ENCODE results near the gene TFE3.

TFE3 gene

GRCh38 chrX:49037883-49038475, 5.2 kb downstream of the TFE3 start:
- H3K27ac ChIP-seq (ENCODE audit: low read length): no peak overlapping the region
- H3K27me3 ChIP-seq (ENCODE audit: low read depth, low read length): no peaks in the 10 kb centered on the region
- peaks cover 5 to 30% of the 10 kb centered on the region in 2 donors for H3K4me1 ChIP-seq (ENCODE audit: control insufficient read depth in 1 of 2, insufficient read depth in 2 of 2, low read length in 2 of 2)
- no peaks in the 10 kb centered on the region for H3K9me3 ChIP-seq (ENCODE audit: control insufficient read depth in 1 of 2, low read length in 2 of 2)
- no peak overlapping the region for H3K4me3 ChIP-seq (ENCODE audit: low read depth in 1 of 2, low read length in 2 of 2)
- peaks cover 29 to 44% of the 10 kb centered on the region in 2 donors for H3K36me3 ChIP-seq (ENCODE audit: control insufficient read depth in 1 of 2, insufficient read depth in 2 of 2, low read length in 2 of 2)

GRCh38 chrX:49030283-49030682, 12.9 kb downstream of the TFE3 start:
- H3K36me3 ChIP-seq (ENCODE audit: control insufficient read depth in 1 of 2, insufficient read depth in 2 of 2, low read length in 2 of 2): peaks cover 25 to 32% of the 10 kb centered on the region in 2 donors

GRCh38 chrX:49029876-49030275, 13.3 kb downstream of the TFE3 start:
- peaks cover 25 to 32% of the 10 kb centered on the region in 2 donors for H3K36me3 ChIP-seq (ENCODE audit: control insufficient read depth in 1 of 2, insufficient read depth in 2 of 2, low read length in 2 of 2)
- H3K4me3 ChIP-seq (ENCODE audit: low read depth in 1 of 2, low read length in 2 of 2): no peak overlapping the region
- no peaks in the 10 kb centered on the region for H3K9me3 ChIP-seq (ENCODE audit: control insufficient read depth in 1 of 2, low read length in 2 of 2)
- H3K27me3 ChIP-seq (ENCODE audit: low read depth, low read length): no peaks in the 10 kb centered on the region
- peaks cover 0 to 15% of the 10 kb centered on the region in 2 donors for H3K4me1 ChIP-seq (ENCODE audit: control insufficient read depth in 1 of 2, insufficient read depth in 2 of 2, low read length in 2 of 2)
- H3K27ac ChIP-seq (ENCODE audit: low read length): no peak overlapping the region

More at GRCh38 chrX:49030283-49030682, 12.9 kb downstream of the TFE3 start:
- no peaks in the 10 kb centered on the region for H3K27me3 ChIP-seq (ENCODE audit: low read depth, low read length)
- peaks cover 0 to 15% of the 10 kb centered on the region in 2 donors for H3K4me1 ChIP-seq (ENCODE audit: control insufficient read depth in 1 of 2, insufficient read depth in 2 of 2, low read length in 2 of 2)
- no peaks in the 10 kb centered on the region for H3K9me3 ChIP-seq (ENCODE audit: control insufficient read depth in 1 of 2, low read length in 2 of 2)
- no peak overlapping the region for H3K27ac ChIP-seq (ENCODE audit: low read length)
- no peak overlapping the region for H3K4me3 ChIP-seq (ENCODE audit: low read depth in 1 of 2, low read length in 2 of 2)

DNA sequence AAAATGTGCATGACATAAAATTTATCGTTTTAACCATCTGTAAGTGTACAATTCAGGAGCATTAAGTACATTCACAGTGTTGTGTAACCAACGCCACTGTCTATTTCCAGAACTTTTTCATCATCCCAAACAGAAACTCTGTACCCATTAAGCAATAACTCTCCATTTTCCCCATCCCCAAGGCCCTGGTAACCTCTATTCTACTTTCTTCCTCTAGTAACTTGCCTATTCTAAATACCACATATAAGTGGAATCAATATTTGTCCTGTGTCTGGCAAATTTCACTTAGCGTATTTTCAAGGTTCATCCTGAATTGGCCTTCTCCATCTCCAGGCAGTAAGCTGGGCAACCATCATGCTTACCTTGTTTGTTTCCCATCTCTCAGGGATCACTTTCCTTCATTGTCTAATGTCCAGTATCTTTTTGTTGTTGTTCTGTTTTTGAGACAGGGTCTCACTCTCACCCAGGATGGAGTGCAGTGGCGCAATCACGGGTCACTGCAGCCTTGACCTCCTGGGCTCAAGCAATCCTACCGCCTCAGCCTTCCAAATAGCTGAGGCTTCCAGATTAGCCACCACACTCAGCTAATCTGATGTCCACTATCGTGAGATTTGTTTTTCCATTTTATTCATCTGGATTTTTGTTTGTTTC, 23.4 kb downstream of the TFE3 start:
- Histone ChIP-seq H3K36me3 (ENCODE audit: control insufficient read depth in 1 of 2, insufficient read depth in 2 of 2, low read length in 2 of 2) (peaks cover 0 to 4% of the 10 kb centered on the region in 2 donors), H3K27ac (ENCODE audit: low read length) (no peak overlapping the region), H3K4me1 (ENCODE audit: control insufficient read depth in 1 of 2, insufficient read depth in 2 of 2, low read length in 2 of 2) (no peaks in the 10 kb centered on the region), H3K9me3 (ENCODE audit: control insufficient read depth in 1 of 2, low read length in 2 of 2) (no peaks in the 10 kb centered on the region), H3K4me3 (ENCODE audit: low read depth in 1 of 2, low read length in 2 of 2) (no peak overlapping the region), H3K27me3 (ENCODE audit: low read depth, low read length) (no peaks in the 10 kb centered on the region)

DNA sequence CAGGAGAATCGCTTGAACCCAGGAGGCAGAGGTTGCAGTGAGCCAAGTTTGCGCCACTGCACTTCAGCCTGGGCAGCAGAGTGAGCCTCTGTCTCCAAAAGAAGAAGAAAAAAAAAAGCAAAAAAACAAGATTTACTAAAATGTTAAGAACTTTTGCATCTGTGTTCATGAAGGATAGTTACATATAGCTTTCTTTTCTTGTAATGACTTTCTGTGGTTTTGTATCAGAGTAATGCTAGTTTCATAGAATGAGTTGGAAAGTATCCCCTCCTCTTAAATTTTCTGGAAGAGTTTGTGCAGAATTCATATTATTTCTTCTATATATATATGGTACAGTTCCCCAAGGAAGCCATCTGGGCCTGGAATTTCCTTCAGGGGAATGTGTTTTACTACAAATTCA, 24.1 kb downstream of the TFE3 start:
- no peaks in the 10 kb centered on the region for H3K9me3 ChIP-seq (ENCODE audit: control insufficient read depth in 1 of 2, low read length in 2 of 2)
- H3K4me1 ChIP-seq (ENCODE audit: control insufficient read depth in 1 of 2, insufficient read depth in 2 of 2, low read length in 2 of 2): no peaks in the 10 kb centered on the region
- no peak overlapping the region for H3K4me3 ChIP-seq (ENCODE audit: low read depth in 1 of 2, low read length in 2 of 2)
- no peaks in the 10 kb centered on the region for H3K36me3 ChIP-seq (ENCODE audit: control insufficient read depth in 1 of 2, insufficient read depth in 2 of 2, low read length in 2 of 2)
- no peaks in the 10 kb centered on the region for H3K27me3 ChIP-seq (ENCODE audit: low read depth, low read length)
- no peak overlapping the region for H3K27ac ChIP-seq (ENCODE audit: low read length)

DNA sequence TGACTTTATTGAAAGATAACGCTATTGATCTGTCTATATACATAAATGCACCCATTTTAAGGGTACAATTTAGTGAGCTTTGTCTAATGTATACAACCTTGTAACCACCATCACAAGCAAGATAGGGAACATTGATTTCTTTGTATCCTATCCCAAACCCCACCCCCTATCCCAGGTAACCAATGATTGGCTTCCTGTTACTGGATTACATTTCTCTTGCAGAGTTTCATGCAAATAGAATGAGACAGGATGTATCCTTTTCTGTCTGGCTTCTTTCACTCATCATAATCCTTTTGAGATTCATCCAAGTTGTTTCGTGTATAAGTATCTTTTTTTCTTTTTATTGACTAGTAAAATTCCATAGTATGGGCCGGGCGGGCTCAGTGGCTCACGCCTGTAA, 39.5 kb downstream of the TFE3 start:
- H3K9me3 ChIP-seq (ENCODE audit: control insufficient read depth in 1 of 2, low read length in 2 of 2): no peaks in the 10 kb centered on the region
- peaks cover 7 to 9% of the 10 kb centered on the region in 2 donors for H3K4me1 ChIP-seq (ENCODE audit: control insufficient read depth in 1 of 2, insufficient read depth in 2 of 2, low read length in 2 of 2)
- no peak overlapping the region for H3K4me3 ChIP-seq (ENCODE audit: low read depth in 1 of 2, low read length in 2 of 2)
- no peaks in the 10 kb centered on the region for H3K27me3 ChIP-seq (ENCODE audit: low read depth, low read length)
- H3K36me3 ChIP-seq (ENCODE audit: control insufficient read depth in 1 of 2, insufficient read depth in 2 of 2, low read length in 2 of 2): peaks cover under 1% of the 10 kb centered on the region in 2 donors
- no peak overlapping the region for H3K27ac ChIP-seq (ENCODE audit: low read length)

- H3K9me3 ChIP-seq (ENCODE audit: control insufficient read depth in 1 of 2, low read length in 2 of 2): no peaks in the 10 kb centered on the region
- H3K27ac ChIP-seq (ENCODE audit: low read length): peak within 1 kb of the TSS; percentile 92
- H3K4me3 ChIP-seq (ENCODE audit: low read depth in 1 of 2, low read length in 2 of 2): peak within 1 kb of the TSS; percentile 79 to 83
- H3K36me3 ChIP-seq (ENCODE audit: control insufficient read depth in 1 of 2, insufficient read depth in 2 of 2, low read length in 2 of 2): peaks cover 4 to 11% of the 10 kb centered on the region in 2 donors
- no peaks in the 10 kb centered on the region for H3K27me3 ChIP-seq (ENCODE audit: low read depth, low read length)
- peaks cover 7 to 9% of the 10 kb centered on the region in 2 donors for H3K4me1 ChIP-seq (ENCODE audit: control insufficient read depth in 1 of 2, insufficient read depth in 2 of 2, low read length in 2 of 2)
Measured at GRCh38 chrX:49002091-49002935, 40.8 kb downstream of the TFE3 start, which contains the start of gene GRIPAP1. Gene GRIPAP1 (minus strand): TSS chrX:49002264. CDS start chrX:49002229, 35 bp downstream.

DNA sequence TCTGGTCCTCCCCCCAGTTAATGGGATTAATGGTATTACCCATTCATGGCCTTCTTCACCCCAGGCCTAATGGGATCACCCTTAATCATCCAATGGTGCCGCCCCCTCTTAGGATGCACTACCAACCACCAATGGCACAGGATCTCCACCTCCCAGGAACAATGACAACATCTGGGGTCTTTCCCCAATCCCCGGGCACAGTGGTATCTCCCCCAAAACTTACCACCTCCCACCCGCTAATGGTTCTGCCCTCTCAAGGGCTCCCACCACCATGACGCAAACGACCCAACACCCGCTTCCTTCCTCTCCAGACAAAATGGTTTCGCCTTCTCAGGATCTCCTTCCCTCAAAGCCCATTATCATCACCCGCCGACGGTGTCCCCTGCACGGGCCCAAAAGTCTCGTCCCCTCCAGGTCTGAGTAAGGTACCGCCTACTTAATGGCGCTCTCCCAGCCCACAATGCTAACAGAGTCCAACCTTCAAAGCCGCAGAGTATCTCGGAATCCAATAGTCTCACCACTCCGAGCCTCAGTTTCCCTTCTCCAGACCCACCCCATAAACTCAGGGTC, 41.6 kb downstream of the TFE3 start:
- H3K27me3 ChIP-seq (ENCODE audit: low read depth, low read length): no peaks in the 10 kb centered on the region
- peak overlapping the region; percentile 79 to 83 for H3K4me3 ChIP-seq (ENCODE audit: low read depth in 1 of 2, low read length in 2 of 2)
- peak overlapping the region; percentile 92 for H3K27ac ChIP-seq (ENCODE audit: low read length)
- peaks cover 6 to 11% of the 10 kb centered on the region in 2 donors for H3K36me3 ChIP-seq (ENCODE audit: control insufficient read depth in 1 of 2, insufficient read depth in 2 of 2, low read length in 2 of 2)
- H3K9me3 ChIP-seq (ENCODE audit: control insufficient read depth in 1 of 2, low read length in 2 of 2): no peaks in the 10 kb centered on the region
- H3K4me1 ChIP-seq (ENCODE audit: control insufficient read depth in 1 of 2, insufficient read depth in 2 of 2, low read length in 2 of 2): peaks cover 7 to 9% of the 10 kb centered on the region in 2 donors

GRCh38 chrX:49000636-49001035, 42.5 kb downstream of the TFE3 start:
- H3K4me3 ChIP-seq (ENCODE audit: low read depth in 1 of 2, low read length in 2 of 2): peak overlapping the region; percentile 79 to 83

GRCh38 chrX:48999030-48999429, 44.1 kb downstream of the TFE3 start:
- no peaks in the 10 kb centered on the region for H3K9me3 ChIP-seq (ENCODE audit: control insufficient read depth in 1 of 2, low read length in 2 of 2)
- no peaks in the 10 kb centered on the region for H3K27me3 ChIP-seq (ENCODE audit: low read depth, low read length)
- peaks cover 7 to 9% of the 10 kb centered on the region in 2 donors for H3K4me1 ChIP-seq (ENCODE audit: control insufficient read depth in 1 of 2, insufficient read depth in 2 of 2, low read length in 2 of 2)
- H3K4me3 ChIP-seq (ENCODE audit: low read depth in 1 of 2, low read length in 2 of 2): no peak overlapping the region
- H3K36me3 ChIP-seq (ENCODE audit: control insufficient read depth in 1 of 2, insufficient read depth in 2 of 2, low read length in 2 of 2): peaks cover 9 to 15% of the 10 kb centered on the region in 2 donors
- H3K27ac ChIP-seq (ENCODE audit: low read length): no peak overlapping the region

More at GRCh38 chrX:49000636-49001035, 42.5 kb downstream of the TFE3 start:
- H3K27me3 ChIP-seq (ENCODE audit: low read depth, low read length): no peaks in the 10 kb centered on the region
- peaks cover 7 to 9% of the 10 kb centered on the region in 2 donors for H3K4me1 ChIP-seq (ENCODE audit: control insufficient read depth in 1 of 2, insufficient read depth in 2 of 2, low read length in 2 of 2)
- peaks cover 6 to 15% of the 10 kb centered on the region in 2 donors for H3K36me3 ChIP-seq (ENCODE audit: control insufficient read depth in 1 of 2, insufficient read depth in 2 of 2, low read length in 2 of 2)
- no peak overlapping the region for H3K27ac ChIP-seq (ENCODE audit: low read length)
- no peaks in the 10 kb centered on the region for H3K9me3 ChIP-seq (ENCODE audit: control insufficient read depth in 1 of 2, low read length in 2 of 2)

DNA sequence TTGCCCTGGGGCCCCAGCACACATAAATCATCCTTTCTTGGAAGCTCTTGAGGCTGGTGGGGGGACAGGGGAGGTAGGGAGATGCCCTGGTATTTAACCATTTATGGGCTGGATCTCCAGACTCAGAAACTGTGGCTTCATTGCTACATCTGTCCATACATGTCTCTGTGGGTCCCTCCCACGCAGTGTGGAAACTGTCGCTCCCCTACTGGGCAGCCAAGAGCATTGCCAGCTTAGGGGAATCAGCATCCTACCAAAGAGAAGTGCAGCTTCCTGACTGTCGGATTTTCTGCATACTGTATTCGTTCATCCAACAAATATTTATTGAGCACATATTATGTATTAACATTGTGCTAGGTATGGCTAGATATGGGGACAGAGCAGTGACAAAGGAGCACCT, 44.8 kb downstream of the TFE3 start:
- Histone ChIP-seq H3K4me3 (ENCODE audit: low read depth in 1 of 2, low read length in 2 of 2) (no peak overlapping the region), H3K9me3 (ENCODE audit: control insufficient read depth in 1 of 2, low read length in 2 of 2) (no peaks in the 10 kb centered on the region), H3K27ac (ENCODE audit: low read length) (no peak overlapping the region), H3K36me3 (ENCODE audit: control insufficient read depth in 1 of 2, insufficient read depth in 2 of 2, low read length in 2 of 2) (peaks cover 10 to 19% of the 10 kb centered on the region in 2 donors), H3K4me1 (ENCODE audit: control insufficient read depth in 1 of 2, insufficient read depth in 2 of 2, low read length in 2 of 2) (peaks cover 7 to 9% of the 10 kb centered on the region in 2 donors), H3K27me3 (ENCODE audit: low read depth, low read length) (no peaks in the 10 kb centered on the region)
